A549 (cell line): ENCODE data around the gene GSAP. TPM values are rescaled to one million over a fixed set of nuclear protein-coding genes. Genes with fewer than 3 reads are reported as not detected.

ENCODE experiments used
- ATAC-seq, 2 experiments: fragments of 200-7000 bp in 1 of 2; fragments of >200 bp in 1 of 2; cut with Nextera tagmentation in 1 of 2; cut with Tn5 transposase in 1 of 2; 3 replicates each; pipeline versions ENCODE4 v1.8.0 to v1.9.1; 2018 to 2020; ENCODE audit warnings: mild to moderate bottlenecking in 1 of 2, moderate library complexity in 1 of 2
- CTCF ChIA-PET: fragments of 300-600 bp; sonication (Branson Sonifier 250); formaldehyde crosslinking; extraction: SDS; loops from one replicate; lab custom pipeline; 2021; ENCODE audit warnings: antibody characterized with exemption, inconsistent platforms; lab: Yijun Ruan, JAX
- POLR2A ChIA-PET: fragments of 350-600 bp; formaldehyde crosslinking; extraction: SDS; loops from one replicate; lab custom pipeline; 2021; ENCODE audit warnings: antibody characterized with exemption, inconsistent platforms; lab: Yijun Ruan, JAX
- DNase-seq, 2 experiments: peaks; one replicate each; pipeline versions ENCODE4 v3.0.0 to v3.0.0-alpha.2; 2011 to 2016; ENCODE audit warnings: low read depth in 1 of 2, low spot score in 1 of 2
- FAIRE-seq: peaks from 2 replicates; lab custom pipeline; 2011; peaks lifted over from hg19 to GRCh38; lab: Jason Lieb, UNC
- H3K27ac ChIP-seq, 2 experiments: fragments of >200 bp; sonication (Bioruptor Twin); formaldehyde crosslinking; 3 replicates each; pipeline ENCODE4 v1.5.1; 2016 to 2017
- H3K4me1 ChIP-seq: fragments of >200 bp; sonication (Bioruptor Twin); formaldehyde crosslinking; 3 replicates; pipeline ENCODE4 v1.6.1; 2016
- H3K4me2 ChIP-seq: fragments of >200 bp; sonication (Bioruptor Twin); formaldehyde crosslinking; 3 replicates; pipeline ENCODE4 v1.6.1; 2016
- H3K4me3 ChIP-seq: fragments of >200 bp; sonication (Bioruptor Twin); formaldehyde crosslinking; 3 replicates; pipeline ENCODE4 v1.5.1; 2016
- H3K9me3 ChIP-seq: fragments of >200 bp; sonication (Bioruptor Twin); formaldehyde crosslinking; 3 replicates; pipeline ENCODE4 v1.6.1; 2016
- ATOH8 ChIP-seq: fragments of 250-450 bp; sonication (Bioruptor Pico); IDR thresholded peaks from 2 replicates; pipeline ENCODE4 v1.5.0; 2020; ENCODE audit warnings: low read depth, mild to moderate bottlenecking, moderate library complexity
- BCL3 ChIP-seq: fragments of >200 bp; sonication (Bioruptor Twin); formaldehyde crosslinking; IDR thresholded peaks from 3 replicates; pipeline ENCODE4 v1.6.1; 2016
- CTCF ChIP-seq: fragments of >200 bp; sonication (Bioruptor Twin); formaldehyde crosslinking; IDR thresholded peaks from 3 replicates; pipeline ENCODE4 v1.5.1; 2016
- E2F6 ChIP-seq: IDR thresholded peaks from 2 replicates; pipeline ENCODE4 v1.6.1; 2012; ENCODE audit warnings: low read depth, borderline replicate concordance
- EHF ChIP-seq: fragments of 250-450 bp; sonication (Bioruptor Pico); IDR thresholded peaks from 2 replicates; pipeline ENCODE4 v1.5.0; 2020; ENCODE audit warnings: mild to moderate bottlenecking
- EHMT2 ChIP-seq: fragments of 200-600 bp; sonication (generic); IDR thresholded peaks from 2 replicates; pipeline ENCODE4 v1.6.1; 2016; ENCODE audit warnings: antibody characterized with exemption, low read depth, mild to moderate bottlenecking, moderate library complexity
- EP300 ChIP-seq, 2 experiments: fragments of >200 bp; sonication (Bioruptor Twin); formaldehyde crosslinking; IDR thresholded peaks; 2 replicates in 1 of 2; 3 replicates in 1 of 2; pipeline ENCODE4 v1.6.1; 2016 to 2017
- FOSB ChIP-seq: fragments of 250-450 bp; sonication (Bioruptor Pico); IDR thresholded peaks from 2 replicates; pipeline ENCODE4 v1.5.0; 2020; ENCODE audit warnings: mild to moderate bottlenecking, moderate library complexity
- FOXS1 ChIP-seq: fragments of 250-450 bp; sonication (Bioruptor Pico); IDR thresholded peaks from 2 replicates; pipeline ENCODE4 v1.5.0; 2020; ENCODE audit warnings: mild to moderate bottlenecking, moderate library complexity
- HDAC2 ChIP-seq: fragments of 200-600 bp; sonication (generic); IDR thresholded peaks from 2 replicates; pipeline ENCODE4 v1.6.1; 2016
- HEYL ChIP-seq: fragments of 250-450 bp; sonication (Bioruptor Pico); IDR thresholded peaks from 2 replicates; pipeline ENCODE4 v1.8.0; 2021; ENCODE audit warnings: mild to moderate bottlenecking, moderate library complexity
- HOXB13 ChIP-seq: fragments of 250-450 bp; sonication (Bioruptor Pico); IDR thresholded peaks from 2 replicates; pipeline ENCODE4 v1.5.0; 2020; ENCODE audit warnings: low read depth, mild to moderate bottlenecking, moderate library complexity
- HOXB5 ChIP-seq: fragments of 250-450 bp; sonication (Bioruptor Pico); IDR thresholded peaks from 2 replicates; pipeline ENCODE4 v1.5.0; 2020; ENCODE audit warnings: mild to moderate bottlenecking, moderate library complexity
- JUN ChIP-seq, 2 experiments: fragments of >200 bp; sonication (Bioruptor Twin); formaldehyde crosslinking; IDR thresholded peaks; 2 replicates in 1 of 2; 3 replicates in 1 of 2; pipeline ENCODE4 v1.6.1; 2016 to 2017
- JUNB ChIP-seq: fragments of >200 bp; sonication (Bioruptor Twin); formaldehyde crosslinking; IDR thresholded peaks from 2 replicates; pipeline ENCODE4 v1.6.1; 2016
- KDM5A ChIP-seq: fragments of 200-600 bp; sonication (generic); IDR thresholded peaks from 2 replicates; pipeline ENCODE4 v1.6.1; 2016; ENCODE audit warnings: antibody characterized with exemption, mild to moderate bottlenecking
- MAZ ChIP-seq: fragments of 150-350 bp; IDR thresholded peaks from 2 replicates; pipeline ENCODE4 v1.6.1; 2014; ENCODE audit warnings: antibody characterized with exemption, low read depth, low read length, borderline replicate concordance
- NPAS2 ChIP-seq: fragments of 250-450 bp; sonication (Bioruptor Pico); IDR thresholded peaks from 2 replicates; pipeline ENCODE4 v1.8.0; 2022; ENCODE audit warnings: mild to moderate bottlenecking, moderate library complexity, borderline replicate concordance
- NR3C1 ChIP-seq: fragments of >200 bp; sonication (Bioruptor Twin); formaldehyde crosslinking; IDR thresholded peaks from 3 replicates; pipeline ENCODE4 v1.6.1; 2017
- PHF8 ChIP-seq: fragments of 200-600 bp; sonication (generic); IDR thresholded peaks from 2 replicates; pipeline ENCODE4 v1.6.1; 2016; ENCODE audit warnings: low read depth, mild to moderate bottlenecking, antibody characterized with exemption, moderate library complexity, borderline replicate concordance
- POLR2A ChIP-seq: IDR thresholded peaks from 2 replicates; pipeline ENCODE4 v1.6.1; 2012; ENCODE audit warnings: mild to moderate bottlenecking, low read length
- POLR2AphosphoS2 ChIP-seq: conservative IDR thresholded peaks from 2 replicates; pipeline ENCODE4 v1.6.1; 2012; ENCODE audit warnings: low read length, improper control_type of control experiment, inconsistent platforms
- RAD21 ChIP-seq, 2 experiments: fragments of >200 bp in 1 of 2; sonication (Bioruptor Twin) in 1 of 2; formaldehyde crosslinking in 1 of 2; IDR thresholded peaks in 1 of 2; conservative IDR thresholded peaks in 1 of 2; 2 replicates in 1 of 2; 3 replicates in 1 of 2; pipeline ENCODE4 v1.6.1; 2012 to 2018; ENCODE audit warnings: inconsistent platforms in 1 of 2
- RARB ChIP-seq: fragments of 250-450 bp; sonication (Bioruptor Pico); IDR thresholded peaks from 2 replicates; pipeline ENCODE4 v1.8.0; 2021; ENCODE audit warnings: mild to moderate bottlenecking, moderate library complexity
- RCOR1 ChIP-seq: fragments of 150-350 bp; IDR thresholded peaks from 2 replicates; pipeline ENCODE4 v1.6.1; 2014; ENCODE audit warnings: antibody characterized with exemption, low read length, low read depth
- RNF2 ChIP-seq: fragments of 200-600 bp; sonication (generic); IDR thresholded peaks from 2 replicates; pipeline ENCODE4 v1.6.1; 2016; ENCODE audit warnings: low read depth, mild to moderate bottlenecking, antibody characterized with exemption, moderate library complexity, borderline replicate concordance
- SMC3 ChIP-seq: fragments of >200 bp; sonication (Bioruptor Twin); formaldehyde crosslinking; IDR thresholded peaks from 3 replicates; pipeline ENCODE4 v1.6.1; 2018; ENCODE audit warnings: inconsistent platforms
- USF2 ChIP-seq: fragments of 450-650 bp; IDR thresholded peaks from 2 replicates; pipeline ENCODE4 v1.6.1; 2014; ENCODE audit warnings: antibody characterized with exemption
- ZC3H11A ChIP-seq: fragments of 450-650 bp; IDR thresholded peaks from 2 replicates; pipeline ENCODE4 v1.6.1; 2014; ENCODE audit warnings: antibody characterized with exemption, mild to moderate bottlenecking
- ZSCAN20 ChIP-seq: fragments of 250-450 bp; sonication (Bioruptor Pico); IDR thresholded peaks from 2 replicates; pipeline ENCODE4 v1.8.0; 2022; ENCODE audit warnings: mild to moderate bottlenecking, moderate library complexity
- WGBS: methylation state at CpG from one replicate; pipeline ENCODE4 v1.1.6; 2017; ENCODE audit errors: missing lambda C conversion rate; 5-methylcytosine and 5-hydroxymethylcytosine counted together
- polyA plus RNA-seq, 4 experiments: library from polyadenylated mRNA; depleted of rRNA in 3 of 4; stranded (reverse); fragments of >200 nt; fragmentation: RNase III in 1 of 4; extraction: RNeasy Plus Mini Kit Qiagen cat#74134 plus additional on column Dnase treatment in 1 of 4; gene quantifications; 2 replicates in 3 of 4; 3 replicates in 1 of 4; pipeline ENCODE4 v1.2.3, GENCODE V29; 2011 to 2017

The GSAP gene
- polyA plus RNA-seq, 2 of the 4 experiments (the other 2 are of a cell fraction): 4.1 to 18.6 TPM

- ChIA-PET CTCF (no interaction called here), POLR2A (no interaction called here)
- DNase-seq (no peak), ATAC-seq (no peak), FAIRE-seq (no peak)
- no peaks in the 10 kb centered on the region for H3K9me3 ChIP-seq
- H3K4me1 ChIP-seq: peaks cover 12% of the 10 kb centered on the region; the same call in 2 of the 3 replicates
- H3K27ac ChIP-seq: no peak overlapping the region; a peak in 1 of 6 replicates
- 60% methylated on average over 3 of the region's 3 CpGs for WGBS
- TF ChIP-seq RARB (no peak), NR3C1 (no peak), RCOR1 (no peak), HOXB5 (CRISPR knock-in tag) (no peak), JUN (IDR thresholded peaks at IDR 0.05) (no peak), EHF (CRISPR knock-in tag) (no peak), ZC3H11A (no peak), FOSB (CRISPR knock-in tag) (no peak), SMC3 (no peak), ATOH8 (CRISPR knock-in tag) (no peak), PHF8 (no peak), HDAC2 (no peak), RNF2 (no peak), JUNB (no peak), HEYL (CRISPR knock-in tag) (no peak), NPAS2 (CRISPR knock-in tag) (no peak)
- no peak overlapping the region for H3K4me3 ChIP-seq
- H3K4me2 ChIP-seq: no peak overlapping the region
Observed at GRCh38 chr7:77326131-77326530, 90.0 kb downstream of the GSAP start.

- ATAC-seq (no peak), FAIRE-seq (no peak), DNase-seq (no peak)
- TF ChIP-seq CTCF: no peak
- no peak for TF ChIP-seq RAD21 (conservative IDR thresholded peaks at IDR 0.05 in 1 of 2, IDR thresholded peaks at IDR 0.05 in 1 of 2)
- no peak for TF ChIP-seq EHMT2
- TF ChIP-seq HOXB13: no peak
- no peak for TF ChIP-seq KDM5A
- TF ChIP-seq MAZ: no peak
- no peak for TF ChIP-seq E2F6
- no peak for TF ChIP-seq NR3C1
- TF ChIP-seq FOXS1 (CRISPR knock-in tag): no peak
- no peak for TF ChIP-seq POLR2A
- no peak for TF ChIP-seq BCL3
- TF ChIP-seq ZSCAN20 (CRISPR knock-in tag): no peak
- TF ChIP-seq RNF2: no peak
- TF ChIP-seq USF2: no peak
- TF ChIP-seq EP300 (IDR thresholded peaks at IDR 0.05): no peak
- TF ChIP-seq POLR2AphosphoS2: no peak
- TF ChIP-seq NPAS2 (CRISPR knock-in tag): no peak
- no peak for TF ChIP-seq SMC3
- H3K4me2 ChIP-seq: no peak overlapping the region
- CTCF ChIA-PET: interaction anchor here (1.1 to 2.9 kb wide), 2 partner anchors 11 to 74 kb away, joined by 3 to 26 read pairs; no protein-coding TSS in a partner anchor
- peaks cover 4% of the 10 kb centered on the region; the same call in 2 of the 3 replicates for H3K4me1 ChIP-seq
- H3K27ac ChIP-seq: no peak overlapping the region
- POLR2A ChIA-PET: no interaction called here
- H3K4me3 ChIP-seq: no peak overlapping the region
- 97% methylated on average over 2 of the region's 2 CpGs for WGBS
- no peaks in the 10 kb centered on the region for H3K9me3 ChIP-seq
Observed at GRCh38 chr7:77321300-77321699, 94.8 kb downstream of the GSAP start.
